Measurements from ENCODE around the gene MYO7B. TPM values are rescaled to one million over a fixed set of nuclear protein-coding genes. Genes with fewer than 3 reads are reported as not detected.
"Not testable (repeated sequence)": the region's sequence is repeated elsewhere in the genome, so short reads cannot be mapped to it uniquely, and the experiment has no call there.

MYO7B gene
- total RNA-seq, 1 experiment from 2014 or later: 1.2 TPM

GRCh38 chr2:127512362-127512761 lies 23.1 kb upstream of the MYO7B start:
- Histone ChIP-seq H3K36me3 (peaks cover 62% of the 10 kb centered on the region), H3K4me3 (no peak overlapping the region), H3K9me3 (replicated peaks) (no peaks in the 10 kb centered on the region), H3K27me3 (replicated peaks) (no peaks in the 10 kb centered on the region), H3K4me1 (replicated peaks) (peaks cover 51% of the 10 kb centered on the region), H3K27ac (no peak overlapping the region)
- DNase-seq (ENCODE audit: low read depth in 1 of 2, low spot score in 2 of 2): no peak

- peaks cover 51% of the 10 kb centered on the region for H3K4me1 ChIP-seq (replicated peaks)
- H3K27ac ChIP-seq: no peak overlapping the region
- no peaks in the 10 kb centered on the region for H3K9me3 ChIP-seq (replicated peaks)
- no peaks in the 10 kb centered on the region for H3K27me3 ChIP-seq (replicated peaks)
- H3K36me3 ChIP-seq: peaks cover 64% of the 10 kb centered on the region
- no peak overlapping the region for H3K4me3 ChIP-seq
- no peak for DNase-seq (ENCODE audit: low read depth in 1 of 2, low spot score in 2 of 2)
Measured at GRCh38 chr2:127514076-127514475, 21.4 kb upstream of the MYO7B start.

- Histone ChIP-seq H3K4me3 (no peak overlapping the region), H3K4me1 (replicated peaks) (peaks cover 49% of the 10 kb centered on the region), H3K27me3 (replicated peaks) (no peaks in the 10 kb centered on the region), H3K27ac (no peak overlapping the region), H3K9me3 (replicated peaks) (no peaks in the 10 kb centered on the region), H3K36me3 (peaks cover 68% of the 10 kb centered on the region)
- DNase-seq (ENCODE audit: low read depth in 1 of 2, low spot score in 2 of 2): no peak
Measured at GRCh38 chr2:127514485-127514884, 21.0 kb upstream of the MYO7B start.

GRCh38 chr2:127515383-127515915 lies 20.0 kb upstream of the MYO7B start:
- Histone ChIP-seq H3K9me3 (replicated peaks) (no peaks in the 10 kb centered on the region), H3K36me3 (peaks cover 78% of the 10 kb centered on the region), H3K27ac (peak overlapping the region; percentile 87), H3K27me3 (replicated peaks) (no peaks in the 10 kb centered on the region), H3K4me3 (no peak overlapping the region), H3K4me1 (replicated peaks) (peaks cover 40% of the 10 kb centered on the region)
- no peak for DNase-seq (ENCODE audit: low read depth in 1 of 2, low spot score in 2 of 2)

GRCh38 chr2:127516041-127516762 lies 19.3 kb upstream of the MYO7B start:
- H3K27ac ChIP-seq: peak overlapping the region; percentile 87
- H3K27me3 ChIP-seq (replicated peaks): no peaks in the 10 kb centered on the region
- peak; percentile 97 for DNase-seq (ENCODE audit: low read depth in 1 of 2, low spot score in 2 of 2)
- H3K9me3 ChIP-seq (replicated peaks): no peaks in the 10 kb centered on the region
- no peak overlapping the region for H3K4me3 ChIP-seq
- H3K36me3 ChIP-seq: peaks cover 81% of the 10 kb centered on the region
- H3K4me1 ChIP-seq (replicated peaks): peaks cover 40% of the 10 kb centered on the region

- H3K27me3 ChIP-seq (replicated peaks): no peaks in the 10 kb centered on the region
- no peak for DNase-seq (ENCODE audit: low read depth in 1 of 2, low spot score in 2 of 2)
- peaks cover 80% of the 10 kb centered on the region for H3K36me3 ChIP-seq
- peak overlapping the region; percentile 87 for H3K27ac ChIP-seq
- no peaks in the 10 kb centered on the region for H3K9me3 ChIP-seq (replicated peaks)
- H3K4me1 ChIP-seq (replicated peaks): peaks cover 40% of the 10 kb centered on the region
- H3K4me3 ChIP-seq: no peak overlapping the region
Measured at GRCh38 chr2:127517465-127517864, 18.0 kb upstream of the MYO7B start.

GRCh38 chr2:127520424-127520823 lies 15.1 kb upstream of the MYO7B start:
- DNase-seq (ENCODE audit: low read depth in 1 of 2, low spot score in 2 of 2): no peak
- H3K4me3 ChIP-seq: no peak overlapping the region
- no peaks in the 10 kb centered on the region for H3K27me3 ChIP-seq (replicated peaks)
- H3K36me3 ChIP-seq: peaks cover 73% of the 10 kb centered on the region
- H3K27ac ChIP-seq: no peak overlapping the region
- H3K9me3 ChIP-seq (replicated peaks): no peaks in the 10 kb centered on the region
- H3K4me1 ChIP-seq (replicated peaks): peaks cover 35% of the 10 kb centered on the region

GRCh38 chr2:127523269-127523939 lies 12.1 kb upstream of the MYO7B start:
- no peaks in the 10 kb centered on the region for H3K27me3 ChIP-seq (replicated peaks)
- H3K27ac ChIP-seq: no peak overlapping the region
- H3K4me3 ChIP-seq: no peak overlapping the region
- no peaks in the 10 kb centered on the region for H3K9me3 ChIP-seq (replicated peaks)
- peaks cover 15% of the 10 kb centered on the region for H3K4me1 ChIP-seq (replicated peaks)
- no peak for DNase-seq (ENCODE audit: low read depth in 1 of 2, low spot score in 2 of 2)
- peaks cover 58% of the 10 kb centered on the region for H3K36me3 ChIP-seq

GRCh38 chr2:127524198-127524834 lies 11.2 kb upstream of the MYO7B start:
- H3K27ac ChIP-seq; H3K9me3 ChIP-seq (replicated peaks); H3K4me3 ChIP-seq: not testable (repeated sequence)

GRCh38 chr2:127525691-127526131 lies 9.8 kb upstream of the MYO7B start:
- peaks cover 40% of the 10 kb centered on the region for H3K36me3 ChIP-seq
- H3K27ac ChIP-seq: peak overlapping the region; percentile 94
- peak overlapping the region; percentile 84 for H3K4me3 ChIP-seq
- peak in 1 of 2 experiments; percentile 53 for DNase-seq (ENCODE audit: low read depth in 1 of 2, low spot score in 2 of 2)
- no peaks in the 10 kb centered on the region for H3K9me3 ChIP-seq (replicated peaks)
- peaks cover 12% of the 10 kb centered on the region for H3K4me1 ChIP-seq (replicated peaks)
- H3K27me3 ChIP-seq (replicated peaks): no peaks in the 10 kb centered on the region

More at GRCh38 chr2:127524198-127524834, 11.2 kb upstream of the MYO7B start:
- H3K27me3 ChIP-seq (replicated peaks); DNase-seq (ENCODE audit: low read depth in 1 of 2, low spot score in 2 of 2); H3K4me1 ChIP-seq (replicated peaks): not testable (repeated sequence)
- peaks cover 54% of the 10 kb centered on the region for H3K36me3 ChIP-seq

- no peaks in the 10 kb centered on the region for H3K27me3 ChIP-seq (replicated peaks)
- peak within 1 kb of the TSS; percentile 84 for H3K4me3 ChIP-seq
- peaks cover 18% of the 10 kb centered on the region for H3K4me1 ChIP-seq (replicated peaks)
- peak within 1 kb of the TSS; percentile 94 for H3K27ac ChIP-seq
- no peaks in the 10 kb centered on the region for H3K9me3 ChIP-seq (replicated peaks)
- H3K36me3 ChIP-seq: peaks cover 34% of the 10 kb centered on the region
- peak; percentile 96 to 98 for DNase-seq (ENCODE audit: low read depth in 1 of 2, low spot score in 2 of 2)
Measured at GRCh38 chr2:127526132-127527000, 9.1 kb upstream of the MYO7B start, which contains the start of gene IWS1. Gene IWS1, minus strand, starts transcription at chr2:127526489. Its CDS starts 281 bp downstream, at chr2:127526208.

- Histone ChIP-seq H3K27me3 (replicated peaks) (no peaks in the 10 kb centered on the region), H3K9me3 (replicated peaks) (no peaks in the 10 kb centered on the region), H3K4me1 (replicated peaks) (peaks cover 18% of the 10 kb centered on the region), H3K4me3 (peak overlapping the region; percentile 84), H3K36me3 (peaks cover 26% of the 10 kb centered on the region), H3K27ac (peak overlapping the region; percentile 94)
- no peak for DNase-seq (ENCODE audit: low read depth in 1 of 2, low spot score in 2 of 2)
Measured at GRCh38 chr2:127527001-127527804, 8.3 kb upstream of the MYO7B start.
